ENCODE measurements around the gene SERPINB7. TPM values are rescaled to one million over a fixed set of nuclear protein-coding genes. Genes with fewer than 3 reads are reported as not detected.
"Not testable (repeated sequence)": the region's sequence is repeated elsewhere in the genome, so short reads cannot be mapped to it uniquely, and the experiment has no call there.

SERPINB7 gene
- total and polyA plus RNA-seq, 10 of the 15 experiments (the other 5 are each of a cell fraction or from before 2014, with no cell fraction given): not detected

DNA sequence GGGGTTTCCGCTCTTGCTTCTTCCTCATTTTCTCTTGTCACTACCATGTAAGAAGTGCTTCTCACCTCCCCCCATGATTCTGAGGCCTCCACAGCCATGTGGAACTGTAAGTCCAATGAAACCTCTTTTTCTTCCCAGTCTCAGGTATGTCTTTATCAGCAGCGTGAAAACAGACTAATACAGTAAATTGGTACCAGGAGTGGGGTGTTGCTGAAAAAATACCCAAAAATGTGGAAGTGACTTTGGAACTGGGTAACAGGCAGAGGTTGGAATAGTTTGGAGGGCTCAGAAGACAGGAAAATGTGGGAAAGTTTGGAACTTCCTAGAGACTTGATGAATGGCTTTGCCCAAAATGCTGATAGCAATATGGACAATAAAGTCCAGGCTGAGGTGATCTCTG lies 15.4 kb upstream of the SERPINB7 start:
- H3K27me3 ChIP-seq (replicated peaks in 1 of 2; ENCODE audit: control insufficient read depth in 2 of 2, insufficient read depth in 2 of 2, low read length in 1 of 2); H3K4me2 ChIP-seq (ENCODE audit: control insufficient read depth, insufficient read depth); H3K4me1 ChIP-seq (ENCODE audit: control insufficient read depth, insufficient read depth, low read length); POLR2A ChIA-PET; H3K4me3 ChIP-seq; FAIRE-seq; in situ Hi-C loops (cut with MboI); H3K36me3 ChIP-seq (ENCODE audit: control insufficient read depth in 2 of 2, insufficient read depth in 2 of 2, low read length in 1 of 2); H3K9me3 ChIP-seq (replicated peaks; ENCODE audit: control insufficient read depth, insufficient read depth, low read length); intact Hi-C loops (cut with micrococcal nuclease; ENCODE audit: unreplicated experiment); H3K79me2 ChIP-seq (ENCODE audit: control insufficient read depth, insufficient read depth, low read length); ATAC-seq; H3K9ac ChIP-seq (ENCODE audit: control insufficient read depth, insufficient read depth, low read length); H2AFZ ChIP-seq (ENCODE audit: control insufficient read depth, low read depth, low read length); H3K27ac ChIP-seq (ENCODE audit: control insufficient read depth, insufficient read depth); H4K20me1 ChIP-seq (ENCODE audit: control insufficient read depth, insufficient read depth); BruUV-seq (replicated peaks); RAD21 ChIA-PET (ENCODE audit: unreplicated experiment); DNase-seq (ENCODE audit: low read depth, low spot score): not testable (repeated sequence)
- 46% methylated on average over 2 of the region's 2 CpGs for WGBS (ENCODE audit: insufficient coverage, insufficient replicate concordance, low lambda C conversion rate, missing lambda C conversion rate)
- SMC1A ChIA-PET (ENCODE audit: uncharacterized antibody, unreplicated experiment): interaction anchor here (0.8 kb wide), 1 partner anchor 12 kb away, joined by 3 read pairs; no protein-coding TSS in a partner anchor
- CTCF ChIA-PET: interaction anchor here (0.6 kb wide), 1 partner anchor 311 kb away, joined by 3 read pairs; no protein-coding TSS in a partner anchor

DNA sequence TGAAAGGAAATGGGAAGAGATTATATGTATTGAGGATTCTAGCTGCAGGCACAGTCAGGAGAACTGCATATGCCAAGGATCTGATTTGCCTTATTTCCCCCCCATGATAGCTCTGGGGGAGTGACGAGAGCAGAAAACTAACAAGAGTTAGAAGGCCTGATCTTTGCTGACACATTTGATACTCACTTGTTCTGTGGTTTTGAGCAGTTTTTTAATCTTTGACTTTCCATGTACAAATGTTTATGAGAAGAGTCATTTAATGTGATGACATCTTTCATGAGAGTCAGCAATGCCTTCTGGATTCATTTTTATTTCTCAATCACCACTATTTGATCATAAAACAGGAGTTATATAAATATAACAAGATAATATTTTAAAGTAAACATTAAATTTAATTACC lies 12.7 kb upstream of the SERPINB7 start:
- 42% methylated on average over 1 of the region's 1 CpG for WGBS (ENCODE audit: insufficient coverage, insufficient replicate concordance, low lambda C conversion rate, missing lambda C conversion rate)
- Histone ChIP-seq H3K27me3 (replicated peaks in 1 of 2; ENCODE audit: control insufficient read depth in 2 of 2, insufficient read depth in 2 of 2, low read length in 1 of 2) (no peaks in the 10 kb centered on the region; a peak in 1 of 4 replicates), H3K27ac (ENCODE audit: control insufficient read depth, insufficient read depth) (no peak overlapping the region), H3K36me3 (ENCODE audit: control insufficient read depth in 2 of 2, insufficient read depth in 2 of 2, low read length in 1 of 2) (no peaks in the 10 kb centered on the region), H3K9me3 (replicated peaks; ENCODE audit: control insufficient read depth, insufficient read depth, low read length) (no peaks in the 10 kb centered on the region; the same call in 2 of the 3 replicates), H2AFZ (ENCODE audit: control insufficient read depth, low read depth, low read length) (no peak overlapping the region), H3K4me3 (no peak overlapping the region), H3K9ac (ENCODE audit: control insufficient read depth, insufficient read depth, low read length) (no peak overlapping the region), H3K4me1 (ENCODE audit: control insufficient read depth, insufficient read depth, low read length) (no peaks in the 10 kb centered on the region), H3K79me2 (ENCODE audit: control insufficient read depth, insufficient read depth, low read length) (no peaks in the 10 kb centered on the region), H4K20me1 (ENCODE audit: control insufficient read depth, insufficient read depth) (no peaks in the 10 kb centered on the region), H3K4me2 (ENCODE audit: control insufficient read depth, insufficient read depth) (no peak overlapping the region)
- no peak for ATAC-seq
- ChIA-PET SMC1A (ENCODE audit: uncharacterized antibody, unreplicated experiment) (no interaction called here), CTCF (no interaction called here), POLR2A (no interaction called here), RAD21 (ENCODE audit: unreplicated experiment) (no interaction called here)
- DNase-seq (ENCODE audit: low read depth, low spot score): no peak
- no peak for TF ChIP-seq DPF2 (IDR thresholded peaks at IDR 0.05)
- TF ChIP-seq RELA (IDR thresholded peaks at IDR 0.05; ENCODE audit: borderline replicate concordance, partially characterized antibody): no peak
- TF ChIP-seq, protein P1, sequence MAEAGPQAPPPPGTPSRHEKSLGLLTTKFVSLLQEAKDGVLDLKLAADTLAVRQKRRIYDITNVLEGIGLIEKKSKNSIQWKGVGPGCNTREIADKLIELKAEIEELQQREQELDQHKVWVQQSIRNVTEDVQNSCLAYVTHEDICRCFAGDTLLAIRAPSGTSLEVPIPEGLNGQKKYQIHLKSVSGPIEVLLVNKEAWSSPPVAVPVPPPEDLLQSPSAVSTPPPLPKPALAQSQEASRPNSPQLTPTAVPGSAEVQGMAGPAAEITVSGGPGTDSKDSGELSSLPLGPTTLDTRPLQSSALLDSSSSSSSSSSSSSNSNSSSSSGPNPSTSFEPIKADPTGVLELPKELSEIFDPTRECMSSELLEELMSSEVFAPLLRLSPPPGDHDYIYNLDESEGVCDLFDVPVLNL (IDR thresholded peaks at IDR 0.05; ENCODE audit: low read depth, low read length): no peak
- no peak for TF ChIP-seq ASH2L (IDR thresholded peaks at IDR 0.05; ENCODE audit: borderline replicate concordance, low read depth)
- TF ChIP-seq MYB (IDR thresholded peaks at IDR 0.05; ENCODE audit: borderline replicate concordance, low read depth, low read length): no peak
- no peak for TF ChIP-seq NR2C1 (IDR thresholded peaks at IDR 0.05)
- TF ChIP-seq ZNF274 (IDR thresholded peaks at IDR 0.05; ENCODE audit: insufficient read depth, insufficient read length): no peak
- no peak for TF ChIP-seq SMAD5 (IDR thresholded peaks at IDR 0.05; ENCODE audit: low read depth)
- TF ChIP-seq RAD51 (IDR thresholded peaks at IDR 0.05): no peak
- TF ChIP-seq MXI1 (IDR thresholded peaks at IDR 0.05; ENCODE audit: low read depth, low read length): no peak
- TF ChIP-seq ZNF217 (IDR thresholded peaks at IDR 0.05): no peak
- TF ChIP-seq BHLHE40 (IDR thresholded peaks at IDR 0.05; ENCODE audit: borderline replicate concordance in 1 of 2, low read depth in 2 of 2, low read length in 1 of 2): no peak
- TF ChIP-seq ETV6 (conservative IDR thresholded peaks at IDR 0.05 in 1 of 2, IDR thresholded peaks at IDR 0.05 in 1 of 2; ENCODE audit: borderline replicate concordance in 1 of 2, low read depth in 1 of 2): no peak
- no peak for TF ChIP-seq CEBPB (IDR thresholded peaks at IDR 0.05; ENCODE audit: borderline replicate concordance in 1 of 2, low read depth in 2 of 2, low read length in 2 of 2)
- no peak for TF ChIP-seq NFIC (IDR thresholded peaks at IDR 0.05; ENCODE audit: low read depth, low read length)
- TF ChIP-seq RBBP5 (conservative IDR thresholded peaks at IDR 0.05): no peak
- no TSS peak for BruUV-seq (replicated peaks)
- intact Hi-C loops (cut with micrococcal nuclease; ENCODE audit: unreplicated experiment) (no loop called here), in situ Hi-C loops (cut with MboI) (no loop called here)
- no peak for FAIRE-seq
